Left colon (tissue), 2 donors: ENCODE data around the gene ZBTB21. TPM values are rescaled to one million over a fixed set of nuclear protein-coding genes. Genes with fewer than 3 reads are reported as not detected.

ENCODE experiments used
- ATAC-seq: fragments of 200-7000 bp; cut with Tn5 transposase; one replicate; pipeline ENCODE4 v1.9.1; 2020; ENCODE audit warnings: mild to moderate bottlenecking, moderate library complexity
- DNase-seq, 2 donors: peaks; one replicate each; pipeline ENCODE4 v3.0.0-alpha.2; 2020
- intact Hi-C, 2 donors: fragments of 100-400 bp; cut with DNase I in 1 of 2; cut with micrococcal nuclease in 1 of 2; formaldehyde crosslinking; loops; one replicate each; pipeline versions ENCODE4 v1.11.2 to v1.14.0; 2022; cut with DNase I, micrococcal nuclease
- total RNA-seq, 2 donors: library from RNA; stranded (reverse); fragmentation: NEBNext Ultra II Directional; extraction: Animal tissue kit (Norgen Biotek cat#: 25700); gene quantifications; one replicate each; pipeline ENCODE4 v1.2.1, GENCODE V29; 2021
- donor health status: DM: no; HTN: no; CAD: no.
- donor health status: DM: yes; HTN: yes; CAD: no.

Gene ZBTB21
- total RNA-seq, 2 donors from 2014 or later, result 15.1 to 15.2 TPM

GRCh38 chr21:42025376-42026081 is 15.4 kb upstream of the ZBTB21 start:
- intact Hi-C loops, result no loop called here
- no peak for ATAC-seq

GRCh38 chr21:42022906-42023305 is 12.7 kb upstream of the ZBTB21 start:
- ATAC-seq (no peak), DNase-seq (no peak)
- intact Hi-C loops, result no loop called here

More at GRCh38 chr21:42025376-42026081, 15.4 kb upstream of the ZBTB21 start:
- DNase-seq, result no peak

GRCh38 chr21:42022091-42022430 is 11.9 kb upstream of the ZBTB21 start:
- DNase-seq, result no peak
- ATAC-seq, result peak; percentile 62
- intact Hi-C loops, result no loop called here

- peak; percentile 50 for ATAC-seq
Observed at GRCh38 chr21:42021371-42022090, 11.4 kb upstream of the ZBTB21 start.

GRCh38 chr21:42019706-42020105 is 9.5 kb upstream of the ZBTB21 start:
- DNase-seq (no peak), ATAC-seq (no peak)
- intact Hi-C loops, result loop anchor here in 1 of 2 donors (10.0 kb wide), 1 partner anchor 75 kb away; no protein-coding TSS in a partner anchor

More at GRCh38 chr21:42021371-42022090, 11.4 kb upstream of the ZBTB21 start:
- DNase-seq, result no peak
- intact Hi-C loops, result no loop called here

- DNase-seq (no peak), ATAC-seq (no peak)
- intact Hi-C loops, result loop anchor here in 1 of 2 donors (10.0 kb wide), 1 partner anchor 76 kb away; no protein-coding TSS in a partner anchor
Observed at GRCh38 chr21:42019101-42019605, 9.0 kb upstream of the ZBTB21 start.

- intact Hi-C loops, result loop anchor here in 1 of 2 donors (10.0 kb wide), 1 partner anchor 78 kb away; no protein-coding TSS in a partner anchor
Observed at GRCh38 chr21:42017022-42017421, 6.9 kb upstream of the ZBTB21 start.

GRCh38 chr21:42016364-42016985 is 6.3 kb upstream of the ZBTB21 start:
- ATAC-seq, result no peak
- no peak for DNase-seq
- intact Hi-C loops, result loop anchor here in 1 of 2 donors (10.0 kb wide), 1 partner anchor 78 kb away; no protein-coding TSS in a partner anchor

More at GRCh38 chr21:42017022-42017421, 6.9 kb upstream of the ZBTB21 start:
- DNase-seq (no peak), ATAC-seq (no peak)

GRCh38 chr21:42013931-42014330 is 3.8 kb upstream of the ZBTB21 start:
- ATAC-seq (no peak), DNase-seq (no peak)
- intact Hi-C loops, result loop anchor here in 1 of 2 donors (10.0 kb wide), 1 partner anchor 81 kb away; no protein-coding TSS in a partner anchor

- intact Hi-C loops, result loop anchor here in 1 of 2 donors (10.0 kb wide), 1 partner anchor 81 kb away; no protein-coding TSS in a partner anchor
Observed at GRCh38 chr21:42013376-42013775, 3.2 kb upstream of the ZBTB21 start.

GRCh38 chr21:42012763-42013329 is 2.7 kb upstream of the ZBTB21 start:
- ATAC-seq (peak; percentile 39), DNase-seq (peak in 1 of 2 donors; percentile 15)
- intact Hi-C loops, result loop anchor here in 1 of 2 donors (10.0 kb wide), 1 partner anchor 82 kb away; no protein-coding TSS in a partner anchor

More at GRCh38 chr21:42013376-42013775, 3.2 kb upstream of the ZBTB21 start:
- ATAC-seq (no peak), DNase-seq (no peak)

- intact Hi-C loops, result loop anchor here in 1 of 2 donors (10.0 kb wide), 1 partner anchor 82 kb away; no protein-coding TSS in a partner anchor
- DNase-seq, result peak in 1 of 2 donors; percentile 21
- no peak for ATAC-seq
Observed at GRCh38 chr21:42012344-42012743, 2.2 kb upstream of the ZBTB21 start.

GRCh38 chr21:42010507-42011495 is 641 bp upstream of the ZBTB21 start:
- DNase-seq, result peak in 1 of 2 donors; percentile 49
- intact Hi-C loops, result loop anchor here in 1 of 2 donors (10.0 kb wide), 1 partner anchor 84 kb away; no protein-coding TSS in a partner anchor
- peak; percentile 41 for ATAC-seq

- ATAC-seq, result peak; percentile 37
- DNase-seq, result peak; percentile 66 to 76
- intact Hi-C loops, result no loop called here
Observed at GRCh38 chr21:42009018-42009830, 936 bp downstream of the ZBTB21 start.

- no peak for ATAC-seq
- intact Hi-C loops, result no loop called here
- DNase-seq, result no peak
Observed at GRCh38 chr21:42007356-42007940, 2.7 kb downstream of the ZBTB21 start.

GRCh38 chr21:42006765-42007164 is 3.4 kb downstream of the ZBTB21 start:
- intact Hi-C loops, result no loop called here
- DNase-seq (no peak), ATAC-seq (no peak)
